HG03354 (cell line): ENCODE measurements around the gene TFCP2L1.

Source experiments
- ATAC-seq: cut with Tn5 transposase; IDR thresholded peaks from one replicate; pipeline ENCODE4 v1.9.1; 2021; ENCODE audit warnings: mild to moderate bottlenecking; ENCODE audit not compliant: unreplicated experiment, poor library complexity, severe bottlenecking

The TFCP2L1 gene

GRCh38 chr2:121201796-121202195 is 83.2 kb downstream of the TFCP2L1 start:
- no peak for ATAC-seq

DNA sequence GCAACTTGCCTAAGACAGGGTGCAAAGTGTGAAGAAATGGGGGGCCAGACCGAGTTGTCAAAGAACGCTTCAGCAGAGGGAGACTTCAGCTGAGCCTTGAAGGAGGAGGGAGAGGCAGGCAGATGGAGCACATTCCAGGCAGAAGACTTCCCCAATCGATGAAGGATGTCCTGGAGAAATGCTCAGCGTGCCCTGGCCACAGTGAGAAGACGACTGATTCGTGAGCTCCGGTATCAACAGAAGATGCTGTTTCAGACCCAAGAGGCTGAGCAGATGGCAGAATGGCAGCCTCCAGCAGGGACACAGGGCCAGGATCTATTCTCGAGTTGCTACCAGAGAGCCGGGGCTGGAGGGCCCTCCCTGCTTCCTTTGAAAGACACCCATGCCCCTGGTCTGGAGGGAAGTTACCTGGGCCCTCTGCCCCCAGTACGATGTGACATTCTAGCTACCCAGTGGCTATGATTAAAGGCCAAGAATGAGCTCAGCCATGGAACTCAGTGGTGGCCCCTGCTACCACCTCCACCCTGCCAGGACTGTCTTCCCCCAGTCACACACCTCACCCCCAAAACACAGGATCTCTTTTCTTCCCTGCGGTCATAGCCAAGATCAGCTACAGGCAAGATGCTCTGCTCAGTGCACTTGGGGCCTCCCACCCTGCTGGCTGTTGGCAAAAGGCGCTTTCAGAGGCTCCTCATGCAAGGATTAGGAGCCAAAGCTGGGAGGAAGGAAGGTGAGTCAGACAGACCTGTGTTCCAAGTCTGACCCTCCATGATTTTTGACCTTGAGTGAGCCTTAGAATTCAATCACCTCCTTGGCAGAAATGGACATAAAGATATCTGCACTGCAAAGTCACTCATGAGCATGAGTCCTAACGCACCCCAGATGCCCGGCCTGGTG is 84.3 kb downstream of the TFCP2L1 start:
- no peak for ATAC-seq

GRCh38 chr2:121200011-121200347 is 85.0 kb downstream of the TFCP2L1 start:
- ATAC-seq = no peak

- no peak for ATAC-seq
Measured at GRCh38 chr2:121199281-121200010, 85.6 kb downstream of the TFCP2L1 start.

DNA sequence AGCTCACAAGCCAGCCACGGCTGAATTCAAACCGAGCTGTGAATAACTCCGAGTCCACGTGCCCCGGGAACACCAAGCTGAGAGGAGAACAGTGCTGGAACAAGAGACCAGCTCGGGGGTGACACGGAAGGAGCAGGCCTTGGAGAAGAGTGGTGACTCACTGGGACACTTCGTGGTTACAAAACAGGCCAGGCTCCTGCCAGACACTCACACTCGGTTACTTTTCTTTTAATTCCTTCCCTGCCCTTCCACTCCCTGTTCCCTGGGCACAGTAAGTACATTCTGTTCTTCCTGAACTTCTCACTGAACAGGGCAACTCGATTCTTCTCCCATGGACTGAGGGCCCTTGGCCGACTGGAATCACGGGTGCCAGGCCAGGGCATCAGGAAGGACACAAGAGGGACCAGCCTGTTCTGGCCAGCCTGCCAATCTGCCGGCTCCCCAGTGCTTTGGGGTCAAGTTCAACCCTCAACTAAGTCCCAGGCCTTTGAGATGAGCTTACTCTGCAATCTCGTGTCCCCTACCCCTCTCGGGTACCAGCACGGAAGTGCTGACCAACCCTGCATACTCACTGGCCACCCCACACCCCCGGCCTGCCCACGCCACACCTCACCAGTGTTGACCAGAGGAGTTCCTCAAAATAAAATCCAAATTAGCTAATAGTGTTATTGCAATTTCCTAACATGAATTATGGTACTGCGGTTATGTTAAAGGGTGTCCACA is 87.5 kb downstream of the TFCP2L1 start:
- no peak for ATAC-seq

DNA sequence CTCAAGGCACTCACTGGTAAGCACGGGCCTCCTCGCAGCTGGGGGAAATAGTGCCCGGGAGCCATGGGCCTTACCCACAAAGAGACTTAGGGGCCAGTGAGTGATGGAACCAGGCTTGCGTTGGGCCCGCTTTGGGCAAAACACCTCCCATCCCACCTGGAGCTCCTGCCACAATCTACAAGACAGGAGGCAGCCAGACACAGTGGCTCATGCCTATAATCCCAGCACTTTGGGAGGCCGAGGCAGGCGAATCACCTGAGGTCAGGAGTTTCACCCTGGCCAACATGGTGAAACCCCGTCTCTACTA is 88.2 kb downstream of the TFCP2L1 start:
- ATAC-seq = no peak

DNA sequence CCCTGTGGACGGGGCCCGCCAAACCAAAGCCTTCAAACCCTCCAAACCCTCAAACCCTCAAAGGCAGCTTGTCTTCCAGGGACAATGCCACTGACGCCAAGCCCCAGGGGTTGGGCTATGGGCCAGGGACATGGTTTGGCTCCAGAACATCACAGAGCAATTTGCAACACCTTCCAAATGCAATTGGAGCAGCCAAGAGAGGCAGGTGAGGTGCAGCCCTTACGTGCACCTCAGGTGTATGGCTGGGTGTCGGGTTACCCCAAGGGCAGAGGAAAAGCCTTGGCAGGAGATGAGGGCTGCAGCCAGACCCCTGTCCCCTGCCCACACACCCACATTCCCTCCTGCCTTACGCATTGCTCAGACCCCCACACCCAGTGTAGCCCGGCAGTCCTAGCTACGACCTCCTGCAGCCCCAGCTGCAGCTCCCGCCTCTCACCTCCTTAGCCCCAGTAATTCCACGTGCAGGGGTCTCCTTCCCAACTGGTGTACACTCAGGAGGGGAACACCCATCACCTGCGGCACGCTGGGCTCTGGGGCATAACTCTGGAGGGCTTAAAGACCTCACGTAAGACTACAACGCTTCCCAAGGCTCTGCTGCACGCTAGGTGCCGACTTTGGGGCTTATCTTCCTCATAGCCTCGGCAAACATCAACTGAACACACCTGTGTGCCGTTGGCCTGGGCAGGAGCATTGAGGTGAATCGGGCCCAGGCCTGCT is 88.7 kb downstream of the TFCP2L1 start:
- ATAC-seq = no peak

DNA sequence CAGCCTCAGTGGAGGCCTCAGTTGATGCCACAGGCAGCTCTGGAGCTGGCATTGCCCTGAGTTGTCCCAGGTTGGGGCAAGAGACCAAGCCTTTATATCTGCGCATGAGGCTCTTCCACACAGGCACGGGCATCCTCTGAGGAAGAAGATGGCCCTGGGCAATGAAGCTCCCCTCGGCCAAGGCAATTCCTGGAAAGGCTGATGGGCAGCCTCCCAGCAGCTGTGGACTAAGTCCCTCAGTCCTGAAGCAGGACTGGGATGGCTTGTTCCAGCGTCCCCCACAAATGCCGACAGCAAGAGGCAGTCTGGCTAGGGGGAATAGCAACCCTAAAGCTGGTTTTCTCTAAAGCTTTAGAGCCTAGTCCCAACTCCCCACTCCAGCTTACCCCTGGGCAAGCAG is 90.0 kb downstream of the TFCP2L1 start:
- ATAC-seq = no peak

DNA sequence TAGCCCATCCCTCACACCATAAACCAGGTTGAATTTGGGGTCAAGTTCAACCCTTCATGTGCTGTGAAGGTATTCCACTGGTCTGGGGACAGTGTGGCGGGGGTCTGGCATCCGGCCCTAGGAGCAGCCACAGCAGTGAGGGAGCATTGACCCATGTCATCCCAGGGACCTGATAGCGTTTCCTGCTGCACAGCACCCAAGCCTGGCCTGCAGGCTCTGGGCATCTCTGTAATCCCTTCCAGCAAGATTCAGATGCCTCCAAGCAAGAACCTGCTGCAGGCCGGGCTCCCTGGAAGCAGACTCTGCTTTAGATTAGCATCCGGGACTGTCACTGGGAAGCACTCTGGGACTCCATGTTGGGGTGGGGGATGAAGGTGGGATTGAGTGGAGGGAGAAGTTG is 90.4 kb downstream of the TFCP2L1 start:
- no peak for ATAC-seq

DNA sequence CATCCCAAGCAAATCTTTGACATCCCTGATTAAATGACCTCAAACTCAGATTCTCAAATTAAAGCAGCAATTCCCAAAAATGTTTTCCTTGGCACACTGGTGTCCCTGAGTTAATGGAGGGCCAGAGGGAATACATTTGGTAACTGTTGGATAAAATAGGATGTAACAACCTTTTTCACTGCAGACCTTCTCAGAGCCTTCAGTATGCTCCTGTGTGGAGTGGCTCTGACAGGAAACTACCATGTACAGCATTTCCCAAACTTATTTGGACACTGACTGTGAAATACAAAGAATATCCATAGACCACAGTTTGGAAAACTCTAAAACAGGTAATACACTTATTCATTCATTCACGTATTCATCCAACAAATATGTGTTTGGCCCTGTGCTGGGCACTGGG is 91.8 kb downstream of the TFCP2L1 start:
- ATAC-seq = no peak

DNA sequence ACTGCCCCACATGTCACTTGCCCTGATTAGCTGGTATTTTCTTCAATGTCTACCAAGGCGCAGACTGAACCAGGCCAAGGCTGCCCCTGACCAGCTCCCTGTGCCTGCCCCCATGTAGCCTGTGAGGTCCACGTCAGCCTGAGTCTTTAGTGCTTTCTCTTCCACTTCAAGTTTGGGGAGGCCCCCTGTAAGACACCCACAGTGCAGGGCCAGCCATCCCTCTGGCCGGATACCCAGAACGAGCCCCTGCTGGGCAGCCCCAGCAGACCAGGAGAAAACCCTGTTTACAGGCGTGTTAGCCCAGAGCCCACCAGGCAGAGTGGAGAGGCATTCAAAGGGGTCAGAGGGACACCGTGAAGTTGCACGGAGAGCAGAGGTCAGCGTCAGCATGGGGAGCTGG is 92.4 kb downstream of the TFCP2L1 start:
- ATAC-seq = no peak

- no peak for ATAC-seq
Measured at GRCh38 chr2:121191191-121192170, 93.5 kb downstream of the TFCP2L1 start.

GRCh38 chr2:121189661-121190381 is 95.2 kb downstream of the TFCP2L1 start:
- no peak for ATAC-seq

DNA sequence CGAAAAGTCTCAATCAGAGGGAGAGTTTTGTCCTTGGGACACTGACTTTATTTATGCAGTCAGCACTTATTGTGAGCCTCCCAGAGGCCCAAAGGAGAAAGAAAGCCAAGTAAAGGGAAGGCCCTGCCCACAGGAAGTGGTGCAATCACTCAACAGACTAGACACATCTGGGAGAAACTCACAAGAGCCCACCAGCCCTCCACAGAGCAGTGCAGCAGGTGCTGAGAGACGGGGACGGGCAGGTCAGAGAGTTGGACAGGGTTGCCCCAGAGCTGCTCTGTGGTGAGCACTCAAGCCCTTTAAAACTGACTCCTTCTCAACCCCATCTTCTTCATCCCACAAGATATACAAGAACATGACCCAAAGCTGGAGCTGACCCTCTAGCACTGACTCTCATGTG is 96.0 kb downstream of the TFCP2L1 start:
- ATAC-seq = no peak

DNA sequence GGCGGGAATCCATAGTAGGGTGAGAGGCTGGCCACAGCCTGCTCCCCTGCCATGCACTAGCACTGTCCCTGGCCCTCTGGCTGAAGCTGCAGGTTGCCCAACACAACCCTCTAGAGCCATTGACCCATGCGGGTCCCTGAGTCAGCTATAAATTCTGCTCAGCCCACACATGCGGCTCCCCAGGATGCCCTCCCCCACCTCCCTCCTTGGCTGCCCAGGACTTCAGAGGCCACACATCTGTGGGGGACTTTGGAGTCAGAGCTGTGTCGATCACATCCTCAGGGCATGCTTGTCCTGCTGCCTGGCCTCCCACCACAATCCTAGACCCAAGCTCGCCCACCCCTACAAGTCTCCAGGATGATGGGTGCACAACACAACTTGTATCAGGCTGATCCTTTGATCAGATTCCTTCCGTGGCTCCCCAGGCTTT is 97.0 kb downstream of the TFCP2L1 start:
- no peak for ATAC-seq

DNA sequence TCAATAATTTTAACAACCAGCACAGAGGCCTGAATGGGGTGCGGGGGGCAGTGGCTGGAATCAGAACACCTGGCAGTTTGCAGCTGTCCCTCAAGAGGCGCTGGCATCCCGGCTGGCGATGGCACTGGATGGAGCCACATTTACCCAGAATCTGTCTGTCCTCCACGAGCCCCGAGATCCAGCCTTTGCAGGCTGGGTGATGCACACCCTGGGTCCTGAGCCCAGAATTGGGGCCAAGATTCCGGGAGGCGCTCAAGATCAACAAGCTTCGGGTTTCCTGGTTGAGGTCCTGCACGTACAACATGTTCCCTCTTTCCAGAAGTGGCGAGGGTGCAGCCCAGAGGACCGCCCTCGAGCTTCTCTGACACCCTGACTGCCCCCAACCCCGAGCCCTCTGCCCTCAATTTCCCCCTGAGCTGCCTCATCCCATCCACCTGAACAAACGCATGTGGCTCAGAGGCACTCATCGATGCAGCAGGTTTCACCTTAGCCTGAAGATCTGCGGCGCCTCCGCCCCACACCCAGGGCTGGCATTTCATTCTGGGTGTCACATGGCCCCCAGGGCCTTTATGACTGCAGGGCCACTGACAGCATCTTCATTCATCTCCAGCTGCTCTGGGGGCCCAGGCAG is 97.5 kb downstream of the TFCP2L1 start:
- no peak for ATAC-seq

- ATAC-seq = no peak
Measured at GRCh38 chr2:121186261-121186660, 98.7 kb downstream of the TFCP2L1 start.

- no peak for ATAC-seq
Measured at GRCh38 chr2:121185571-121186074, 99.4 kb downstream of the TFCP2L1 start.
